H1 (cell line): ENCODE data around the gene ARL5C. TPM values are rescaled to one million over a fixed set of nuclear protein-coding genes. Genes with fewer than 3 reads are reported as not detected.

Experiments used
- CTCF ChIA-PET: fragments of 300-600 bp; sonication (Branson Sonifier 250); formaldehyde crosslinking; loops from one replicate; lab custom pipeline; 2021; ENCODE audit not compliant: partially characterized antibody; lab: Charles Lee
- POLR2A ChIA-PET: fragments of 300-600 bp; sonication (Branson Sonifier 250); formaldehyde crosslinking; loops from one replicate; lab custom pipeline; 2021; ENCODE audit warnings: inconsistent platforms; ENCODE audit not compliant: partially characterized antibody; lab: Charles Lee
- DNase-seq, 2 experiments: peaks; one replicate each; pipeline versions ENCODE4 v3.0.0 to v3.0.0-alpha.2; 2010 to 2022; ENCODE audit warnings: low spot score in 2 of 2, low read depth in 1 of 2, mixed read lengths in 1 of 2
- FAIRE-seq: peaks from 2 replicates; lab custom pipeline; 2011; peaks lifted over from hg19 to GRCh38; lab: Jason Lieb, UNC
- H2AFZ ChIP-seq: 2 replicates; pipeline ENCODE4 v1.8.1; 2012; ENCODE audit warnings: low read length, inconsistent platforms
- H2AK5ac ChIP-seq: 2 replicates; pipeline ENCODE4 v1.6.1; 2013; ENCODE audit warnings: low read depth, low read length
- H2BK120ac ChIP-seq: replicated peaks from 2 replicates; pipeline ENCODE3; 2013; ENCODE audit warnings: low read depth, low read length, inconsistent platforms
- H2BK12ac ChIP-seq: 2 replicates; pipeline ENCODE4 v1.6.1; 2013; ENCODE audit warnings: low read depth, low read length
- H2BK15ac ChIP-seq: 2 replicates; pipeline ENCODE4 v1.6.1; 2013; ENCODE audit warnings: low read length
- H2BK20ac ChIP-seq: 2 replicates; pipeline ENCODE4 v1.6.1; 2013; ENCODE audit warnings: low read length
- H2BK5ac ChIP-seq: 2 replicates; pipeline ENCODE4 v1.6.1; 2013; ENCODE audit warnings: low read depth, low read length
- H3K14ac ChIP-seq: 2 replicates; pipeline ENCODE4 v1.6.1; 2013; ENCODE audit warnings: inconsistent platforms; ENCODE audit not compliant: insufficient read length
- H3K18ac ChIP-seq: 2 replicates; pipeline ENCODE4 v1.6.1; 2013; ENCODE audit warnings: low read length; ENCODE audit errors: extremely low read depth
- H3K23ac ChIP-seq: 2 replicates; pipeline ENCODE4 v1.6.1; 2013; ENCODE audit warnings: inconsistent platforms; ENCODE audit not compliant: insufficient read length
- H3K23me2 ChIP-seq: 2 replicates; pipeline ENCODE4 v1.6.1; 2013; ENCODE audit warnings: low read depth, low read length
- H3K27ac ChIP-seq: 2 replicates; pipeline ENCODE4 v1.6.1; 2011; ENCODE audit warnings: low read depth, low read length, inconsistent platforms
- H3K27me3 ChIP-seq, 4 experiments: replicated peaks in 1 of 4; 1 replicate in 1 of 4; 2 replicates in 3 of 4; pipeline versions ENCODE4 v1.6.1 to v1.8.1; 2011 to 2013; ENCODE audit warnings: low read length in 3 of 4, mild to moderate bottlenecking in 3 of 4, inconsistent platforms in 2 of 4, mixed read lengths in 2 of 4, moderate library complexity in 1 of 4; ENCODE audit not compliant: control insufficient read depth in 3 of 4, insufficient read depth in 3 of 4; ENCODE audit errors: extremely low read depth in 1 of 4
- H3K36me3 ChIP-seq, 4 experiments: 2 replicates each; pipeline versions ENCODE4 v1.6.1 to v1.8.1; 2011 to 2013; ENCODE audit warnings: mild to moderate bottlenecking in 4 of 4, low read length in 3 of 4, moderate library complexity in 2 of 4, control low read depth in 1 of 4, inconsistent platforms in 1 of 4; ENCODE audit not compliant: insufficient read depth in 4 of 4, control insufficient read depth in 2 of 4
- H3K4ac ChIP-seq: replicated peaks from 2 replicates; pipeline ENCODE3; 2013; ENCODE audit warnings: low read length, low read depth, mixed read lengths, inconsistent platforms; ENCODE audit not compliant: insufficient read length
- H3K4me1 ChIP-seq, 4 experiments: replicated peaks in 1 of 4; 1 replicate in 1 of 4; 2 replicates in 3 of 4; pipeline versions ENCODE4 v1.6.1 to v1.8.1; 2011 to 2013; ENCODE audit warnings: low read length in 3 of 4, inconsistent platforms in 2 of 4, mixed read lengths in 1 of 4; ENCODE audit not compliant: insufficient read depth in 4 of 4, control insufficient read depth in 3 of 4
- H3K4me2 ChIP-seq, 2 experiments: 2 replicates each; pipeline versions ENCODE4 v1.6.1 to v1.8.1; 2011 to 2013; ENCODE audit warnings: low read depth in 2 of 2, low read length in 2 of 2, control low read depth in 1 of 2, inconsistent platforms in 1 of 2, mild to moderate bottlenecking in 1 of 2; ENCODE audit not compliant: insufficient read depth in 1 of 2
- H3K4me3 ChIP-seq, 4 experiments: fragments of 200-600, 300-600 bp in 1 of 4; sonication (generic), shearing (Covaris generic), sonication (Bioruptor Twin) in 1 of 4; 2 replicates each; pipeline versions ENCODE4 v1.5.1 to v1.8.1; 2011 to 2016; ENCODE audit warnings: low read length in 4 of 4, low read depth in 3 of 4, control low read depth in 2 of 4, inconsistent platforms in 2 of 4, mild to moderate bottlenecking in 2 of 4, mixed read lengths in 1 of 4, moderate library complexity in 1 of 4; ENCODE audit not compliant: insufficient read depth in 2 of 4; ENCODE audit errors: extremely low read depth in 1 of 4
- H3K56ac ChIP-seq: replicated peaks from 2 replicates; pipeline ENCODE3; 2013; ENCODE audit warnings: low read depth, mild to moderate bottlenecking, mixed read lengths, low read length, inconsistent platforms; ENCODE audit not compliant: insufficient read length
- H3K79me1 ChIP-seq: 2 replicates; pipeline ENCODE4 v1.6.1; 2013; ENCODE audit warnings: low read depth, low read length, control low read depth
- H3K79me2 ChIP-seq, 2 experiments: 2 replicates each; pipeline versions ENCODE4 v1.6.1 to v1.8.1; 2012 to 2013; ENCODE audit warnings: low read length in 2 of 2, mild to moderate bottlenecking in 2 of 2, inconsistent platforms in 1 of 2; ENCODE audit not compliant: insufficient read depth in 2 of 2, control insufficient read depth in 1 of 2
- H3K9ac ChIP-seq, 4 experiments: replicated peaks in 1 of 4; 1 replicate in 1 of 4; 2 replicates in 3 of 4; pipeline versions ENCODE4 v1.6.1 to v1.8.1; 2011 to 2013; ENCODE audit warnings: low read depth in 3 of 4, low read length in 3 of 4, control low read depth in 2 of 4, mild to moderate bottlenecking in 2 of 4, moderate library complexity in 2 of 4, inconsistent platforms in 1 of 4; ENCODE audit errors: extremely low read depth in 1 of 4
- H3K9me3 ChIP-seq, 2 experiments: 2 replicates each; pipeline versions ENCODE4 v1.6.1 to v1.8.1; 2012 to 2013; ENCODE audit warnings: mild to moderate bottlenecking in 2 of 2, moderate library complexity in 2 of 2, control low read depth in 1 of 2, inconsistent platforms in 1 of 2, low read depth in 1 of 2, low read length in 1 of 2, mixed read lengths in 1 of 2; ENCODE audit not compliant: insufficient read depth in 2 of 2
- H4K20me1 ChIP-seq, 2 experiments: replicated peaks in 1 of 2; 2 replicates each; pipeline versions ENCODE3 to v1.8.1; 2011 to 2013; ENCODE audit warnings: inconsistent platforms in 2 of 2, low read length in 2 of 2, mild to moderate bottlenecking in 1 of 2; ENCODE audit not compliant: insufficient read depth in 2 of 2, control insufficient read depth in 1 of 2
- H4K5ac ChIP-seq: 2 replicates; pipeline ENCODE4 v1.6.1; 2013; ENCODE audit warnings: low read length, low read depth, mixed read lengths, inconsistent platforms; ENCODE audit not compliant: insufficient read length
- H4K8ac ChIP-seq: 2 replicates; pipeline ENCODE4 v1.8.0; 2013; ENCODE audit warnings: mild to moderate bottlenecking, moderate library complexity, low read length, inconsistent platforms; ENCODE audit not compliant: insufficient read depth; ENCODE audit errors: extremely low read depth
- H4K91ac ChIP-seq: replicated peaks from 2 replicates; pipeline ENCODE3; 2013; ENCODE audit warnings: low read length, mixed read lengths, inconsistent platforms; ENCODE audit not compliant: insufficient read length
- BRCA1 ChIP-seq: IDR thresholded peaks from 2 replicates; pipeline ENCODE4 v1.6.1; 2012; ENCODE audit warnings: low read depth, low read length, improper control_type of control experiment
- CEBPB ChIP-seq: IDR thresholded peaks from 2 replicates; pipeline ENCODE4 v1.6.1; 2012; ENCODE audit warnings: low read depth, low read length
- MAFK ChIP-seq: IDR thresholded peaks from 2 replicates; pipeline ENCODE4 v1.6.1; 2012; ENCODE audit warnings: low read depth, mild to moderate bottlenecking, improper control_type of control experiment, low read length
- WGBS, 2 experiments: shearing (Covaris generic) in 1 of 2; methylation state at CpG; one replicate each; pipeline versions ENCODE4 v1.1.6 to v1.1.7; 2013 to 2015; ENCODE audit warnings: low lambda C conversion rate in 2 of 2, mixed read lengths in 2 of 2, inconsistent platforms in 1 of 2, low coverage in 1 of 2, missing lambda C conversion rate in 1 of 2; ENCODE audit not compliant: insufficient replicate concordance in 2 of 2, insufficient coverage in 1 of 2, insufficient read length in 1 of 2; ENCODE audit errors: extremely low coverage in 1 of 2, missing lambda C conversion rate in 1 of 2; 5-methylcytosine and 5-hydroxymethylcytosine counted together
- polyA plus RNA-seq, 7 experiments: library from polyadenylated mRNA; depleted of rRNA in 3 of 7; stranded (reverse) in 5 of 7; unstranded in 2 of 7; fragments of >200 nt in 5 of 7; fragments of 200-250 nt in 2 of 7; gene quantifications; 1 replicate in 5 of 7; 2 replicates in 1 of 7; 4 replicates in 1 of 7; pipeline versions ENCODE4 v1.2.1 to v1.2.3, GENCODE V29; 2011 to 2013; ENCODE audit warnings: missing spikeins in 2 of 7, mixed read lengths in 2 of 7
- total RNA-seq: library from RNA; stranded (reverse); fragmentation: NEBNext Ultra II Directional; extraction: Animal tissue kit (Norgen Biotek cat#: 25700); gene quantifications from 2 replicates; pipeline ENCODE4 v1.2.1, GENCODE V29; 2021

ARL5C gene
- total and polyA plus RNA-seq, 2 of the 8 experiments (the other 6 are each of a cell fraction or from before 2014, with no cell fraction given): not detected

- Histone ChIP-seq H3K4me1 (no peaks in the 10 kb centered on the region), H2BK20ac (no peak overlapping the region), H3K79me2 (no peaks in the 10 kb centered on the region), H4K20me1 (no peaks in the 10 kb centered on the region), H2BK12ac (0 out of 2 replicates have a peak overlapping the region, but pooled peaks have one; percentile 39), H3K4ac (no peak overlapping the region), H3K36me3 (no peaks in the 10 kb centered on the region), H3K4me3 (no peak overlapping the region), H3K9me3 (no peaks in the 10 kb centered on the region), H3K14ac (no peak overlapping the region), H2AK5ac (no peak overlapping the region), H4K5ac (no peak overlapping the region), H2AFZ (no peak overlapping the region), H4K8ac (no peak overlapping the region), H2BK120ac (no peak overlapping the region), H3K23me2 (no peaks in the 10 kb centered on the region), H3K27me3 (no peaks in the 10 kb centered on the region), H3K56ac (no peak overlapping the region), H3K18ac (no peak overlapping the region; the same call in 1 of the 2 replicates), H3K79me1 (no peaks in the 10 kb centered on the region), H3K23ac (no peak overlapping the region), H2BK15ac (no peak overlapping the region), H4K91ac (no peak overlapping the region), H3K27ac (no peak overlapping the region), H3K9ac (no peak overlapping the region), H3K4me2 (no peak overlapping the region), H2BK5ac (no peak overlapping the region)
- TF ChIP-seq BRCA1: no peak
- TF ChIP-seq MAFK: no peak
- TF ChIP-seq CEBPB: 0 out of 2 replicates have a peak, but pooled peaks have one; percentile 2
- no peak for FAIRE-seq
- ChIA-PET CTCF (interaction anchor here (3.7 kb wide), 1 partner anchor 24 kb away, joined by 23 read pairs; the partner anchor contains the start of gene ARL5C), POLR2A (interaction anchor here (1.5 kb wide), 1 partner anchor 11 kb away, joined by 3 read pairs; no protein-coding TSS in a partner anchor)
- DNase-seq: no peak
- 91% methylated on average over 11 of the region's 11 CpGs; no CpG with 5 or more reads in 1 of the 2 experiments for WGBS, 2 experiments
Observed at GRCh38 chr17:39141915-39142664, 23.9 kb downstream of the ARL5C start.
